Spleen (tissue), 7 donors: Measurements from ENCODE around the gene TXNDC17.

ENCODE experiments used
- CTCF ChIP-seq, 11 experiments: fragments of 200-600 bp in 7 of 11; fragments of 450-650 bp in 4 of 11; sonication (generic) in 4 of 11; IDR thresholded peaks in 8 of 11; conservative IDR thresholded peaks in 3 of 11; 1 replicate in 7 of 11; 2 replicates in 4 of 11; pipeline versions ENCODE4 v1.4.0 to v1.8.0; 2016 to 2021; ENCODE audit warnings: antibody characterized with exemption in 11 of 11, inconsistent platforms in 4 of 11, mild to moderate bottlenecking in 1 of 11
- POLR2A ChIP-seq, 3 donors: fragments of 450-650 bp; IDR thresholded peaks; one replicate each; pipeline ENCODE4 v1.5.1; 2017; ENCODE audit warnings: antibody characterized with exemption in 3 of 3, mild to moderate bottlenecking in 1 of 3
- POLR2AphosphoS5 ChIP-seq, 3 donors: sonication (generic); formaldehyde crosslinking; IDR thresholded peaks; one replicate each; pipeline ENCODE4 v1.5.1; 2017; ENCODE audit warnings: antibody characterized with exemption in 3 of 3
- donor health status: DM: no; HTN: no; CAD: no; lungs with moderate emphysema.
- donor health status: DM: no; HTN: no; CAD: no.
- donor health status: DM: no; HTN: no; CAD: no.

GRCh38 chr17:6682339-6682738 is 41.5 kb downstream of the TXNDC17 start:
- TF ChIP-seq CTCF (IDR thresholded peaks at IDR 0.05 in 8 of 11, conservative IDR thresholded peaks at IDR 0.05 in 3 of 11) (no peak), POLR2A (IDR thresholded peaks at IDR 0.05) (no peak), POLR2AphosphoS5 (IDR thresholded peaks at IDR 0.05) (no peak)
